Fibroblast of pulmonary artery (primary cell): ENCODE results near the gene TMEM217.
"Not testable (repeated sequence)": the region's sequence is repeated elsewhere in the genome, so short reads cannot be mapped to it uniquely, and the experiment has no call there.

Experiments used
- DNase-seq: peaks from one replicate; pipeline ENCODE4 v3.0.0-alpha.2; 2010; ENCODE audit warnings: low read depth
- H3K4me3 ChIP-seq: replicated peaks from 2 replicates; pipeline ENCODE4 v1.5.1; 2011; ENCODE audit warnings: low read depth, mild to moderate bottlenecking, control low read depth, low read length, moderate library complexity
- CTCF ChIP-seq: IDR thresholded peaks from 2 replicates; pipeline ENCODE4 v1.5.1; 2011; ENCODE audit warnings: mild to moderate bottlenecking, control low read depth, low read length, inconsistent platforms; ENCODE audit errors: missing control alignments

The TMEM217 gene

DNA sequence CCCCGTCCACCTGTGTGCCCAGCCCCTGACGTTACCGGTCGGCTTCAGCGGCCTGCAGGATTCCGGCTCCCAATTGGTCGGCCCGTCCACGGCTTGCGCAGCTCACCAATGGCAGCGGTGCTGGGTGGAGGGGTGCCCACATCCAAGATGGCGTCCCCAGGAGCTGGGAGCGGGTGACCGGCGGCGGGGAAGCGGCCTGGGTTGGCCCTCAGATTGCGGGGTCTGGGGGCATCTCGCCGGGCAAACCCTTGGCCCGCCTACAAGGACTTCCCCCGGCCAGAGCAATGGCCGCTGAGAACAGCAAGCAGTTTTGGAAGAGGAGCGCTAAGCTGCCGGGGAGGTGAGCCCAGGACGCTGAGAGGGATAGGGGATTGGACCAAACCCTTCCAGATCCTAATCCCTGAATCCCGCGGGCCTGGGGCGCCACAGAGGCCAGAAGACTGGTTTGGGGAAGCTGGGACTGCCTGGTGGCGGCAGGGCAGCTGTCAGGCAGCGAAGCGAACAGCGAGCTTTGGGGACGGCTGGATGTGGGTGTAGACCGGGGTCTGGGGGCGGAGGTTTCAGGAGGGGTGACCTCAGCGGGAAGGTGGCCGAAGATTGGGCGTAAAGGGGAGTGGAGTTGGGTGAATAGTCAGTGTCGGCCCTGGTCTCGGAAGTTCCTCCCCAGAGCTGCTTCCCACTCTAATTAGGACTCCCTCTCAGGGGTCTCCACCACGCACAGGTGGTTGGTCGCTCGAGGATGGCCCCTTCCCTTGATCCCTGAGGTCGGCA, at the start of gene TMEM217, which contains the start of gene TBC1D22B:
TMEM217 (minus strand) TSS at position 511 of the 771 bp plus-strand sequence. CDS start 39,114 bp downstream, outside the sequence.
TBC1D22B (plus strand) TSS at position 139 of the 771 bp plus-strand sequence; CDS start at position 285, 146 bp downstream.
- peak; percentile 94 for DNase-seq
- TF ChIP-seq CTCF, result no peak
- peak within 1 kb of the TSS; percentile 94 for H3K4me3 ChIP-seq

GRCh38 chr6:37307484-37307883, 49.5 kb upstream of the TMEM217 start:
- DNase-seq, H3K4me3 ChIP-seq: not testable (repeated sequence)

DNA sequence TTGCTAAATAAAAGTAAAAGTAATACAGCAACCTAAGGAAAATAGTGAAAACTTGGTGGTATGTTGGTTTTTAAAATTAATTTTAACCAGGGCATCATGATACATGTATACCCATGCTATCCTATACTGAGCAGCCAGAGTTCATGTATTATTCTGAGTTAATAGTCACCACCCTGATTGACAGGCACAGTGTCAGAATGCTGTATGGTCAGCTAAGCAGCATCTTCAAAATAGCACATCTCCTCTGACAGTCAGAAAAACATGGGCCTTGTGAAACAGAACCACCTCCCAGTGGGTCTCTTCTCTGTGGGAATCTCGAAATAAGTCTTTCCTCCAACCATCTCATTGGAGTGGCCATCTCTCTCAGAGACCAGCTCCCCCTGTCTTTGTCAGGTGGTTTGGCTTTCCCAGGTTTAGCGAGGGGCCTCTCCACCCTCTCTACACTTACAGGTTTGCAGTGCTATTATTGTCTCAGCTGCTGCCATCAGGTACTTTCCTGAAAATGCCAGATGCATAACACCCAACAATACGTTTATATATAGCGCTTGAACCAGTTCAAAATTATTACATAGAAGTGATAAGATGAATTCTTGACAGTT, 48.8 kb upstream of the TMEM217 start:
- DNase-seq, result no peak
- no peak overlapping the region for H3K4me3 ChIP-seq
- TF ChIP-seq CTCF, result no peak

GRCh38 chr6:37305841-37306425, 48.0 kb upstream of the TMEM217 start:
- no peak overlapping the region for H3K4me3 ChIP-seq
- TF ChIP-seq CTCF, result no peak
- no peak for DNase-seq

DNA sequence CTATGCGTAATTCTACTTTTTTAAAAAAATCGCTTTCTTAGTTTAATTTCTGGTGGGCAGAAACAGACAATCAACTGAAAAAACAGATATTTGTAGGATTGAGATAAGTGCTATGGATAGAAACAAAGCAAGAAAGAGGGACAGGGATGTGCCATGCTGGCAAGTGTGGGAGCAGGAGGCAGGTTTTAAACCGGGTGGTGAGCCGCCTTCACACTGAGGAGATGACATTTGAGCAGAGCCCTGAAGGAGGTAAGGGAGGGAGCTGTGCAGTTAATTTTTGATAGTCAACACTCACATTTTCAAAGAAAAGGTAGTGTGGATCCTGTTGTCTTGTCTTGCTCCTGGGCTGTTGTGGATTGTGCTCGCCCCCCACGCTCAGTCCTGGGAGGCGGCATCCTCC, 46.8 kb upstream of the TMEM217 start:
- no peak for TF ChIP-seq CTCF
- DNase-seq, result no peak
- no peak overlapping the region for H3K4me3 ChIP-seq

DNA sequence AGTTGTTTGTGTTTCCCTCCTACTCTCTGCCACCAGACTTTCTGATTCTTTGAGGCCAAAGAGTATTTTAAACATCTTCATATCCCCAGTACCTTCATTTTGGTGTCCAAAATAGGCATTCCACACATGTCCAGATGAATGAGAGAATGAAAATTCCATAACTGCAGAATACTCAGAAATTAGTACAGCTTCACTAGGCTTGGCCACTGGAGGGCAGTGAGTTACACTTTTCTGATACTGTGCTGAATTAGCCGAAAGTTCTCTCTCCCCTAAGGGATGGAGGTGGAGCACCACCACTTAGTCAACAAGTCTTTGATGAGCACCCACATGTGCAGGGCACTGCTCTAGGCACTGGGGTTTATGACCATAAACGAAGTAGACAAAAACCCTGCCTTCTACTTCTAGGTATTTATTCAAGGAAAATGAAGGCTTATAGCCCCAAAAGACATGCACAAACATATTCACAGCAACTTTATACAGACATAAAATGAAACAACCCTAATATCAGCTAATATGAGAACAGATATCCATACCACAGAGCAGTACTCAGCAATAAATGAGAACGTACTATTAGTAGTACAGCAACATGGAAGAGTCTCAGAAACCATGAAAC, 46.1 kb upstream of the TMEM217 start:
- peak; percentile 77 for TF ChIP-seq CTCF
- DNase-seq, result peak; percentile 68

GRCh38 chr6:37303091-37303660, 45.2 kb upstream of the TMEM217 start:
- no peak overlapping the region for H3K4me3 ChIP-seq
- no peak for TF ChIP-seq CTCF
- DNase-seq, result no peak

More for the DNA sequence above, 46.1 kb upstream of the TMEM217 start:
- H3K4me3 ChIP-seq, result no peak overlapping the region
